K562 (cell line): Measurements from ENCODE around the gene CERS5.

Experiments
- E4F1 ChIP-seq: fragments of 250-450 bp; sonication (Bioruptor Pico); IDR thresholded peaks from 2 replicates; pipeline ENCODE4 v1.5.0; 2021; ENCODE audit warnings: mild to moderate bottlenecking, borderline replicate concordance
- HMGXB4 ChIP-seq: sonication (generic); formaldehyde crosslinking; IDR thresholded peaks from 2 replicates; pipeline ENCODE4 v1.8.1; 2023; ENCODE audit warnings: mild to moderate bottlenecking, missing genetic modification reagents
- HNRNPL ChIP-seq: fragments of 200-400 bp; formaldehyde crosslinking; IDR thresholded peaks from 2 replicates; pipeline ENCODE4 v1.6.1; 2017; ENCODE audit warnings: low read depth, mild to moderate bottlenecking, low read length
- POLR2B ChIP-seq: fragments of 450-650 bp; IDR thresholded peaks from 2 replicates; pipeline ENCODE4 v1.6.1; 2018; ENCODE audit warnings: low read depth; ENCODE audit not compliant: partially characterized antibody
- RAD21 ChIP-seq, 2 experiments: fragments of 250-450 bp in 1 of 2; fragments of 450-650 bp in 1 of 2; sonication (Bioruptor Pico) in 1 of 2; formaldehyde crosslinking in 1 of 2; IDR thresholded peaks in 1 of 2; conservative IDR thresholded peaks in 1 of 2; 2 replicates each; pipeline versions ENCODE4 v1.4.0 to v1.8.0; 2020 to 2022; ENCODE audit warnings: mild to moderate bottlenecking in 2 of 2, moderate library complexity in 1 of 2
- ZNF253 ChIP-seq: fragments of 250-450 bp; sonication (Bioruptor Pico); conservative IDR thresholded peaks from 2 replicates; pipeline ENCODE4 v1.6.1; 2021; ENCODE audit warnings: mild to moderate bottlenecking

DNA sequence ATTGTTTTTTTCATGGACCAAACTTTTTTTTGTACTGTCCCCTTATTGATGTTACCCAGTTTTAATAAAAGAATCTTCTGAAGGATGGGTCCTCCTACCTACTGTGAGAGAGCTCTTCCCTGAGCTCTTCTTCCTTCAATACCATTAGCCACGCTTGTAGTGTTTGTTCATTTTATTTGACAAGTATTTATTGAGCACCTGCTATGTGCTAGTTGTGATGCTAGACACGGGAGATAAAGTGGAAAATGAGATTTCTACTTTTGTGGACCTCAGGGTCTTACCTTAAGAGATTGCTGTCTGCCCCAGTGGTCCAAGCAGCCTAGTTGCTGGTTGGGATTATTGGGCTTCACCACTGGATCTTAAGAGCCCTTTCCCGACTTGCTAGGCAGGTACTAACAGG lies 66.6 kb downstream of the CERS5 start:
- TF ChIP-seq RAD21 (CRISPR knock-in tag; conservative IDR thresholded peaks at IDR 0.05 in 1 of 2, IDR thresholded peaks at IDR 0.05 in 1 of 2) (no peak), E4F1 (no peak), HMGXB4 (CRISPR knock-in tag) (no peak), POLR2B (no peak), ZNF253 (no peak), HNRNPL (no peak)
